Gastroesophageal sphincter (tissue), 4 donors: ENCODE data around the gene CLIP2. TPM values are rescaled to one million over a fixed set of nuclear protein-coding genes. Genes with fewer than 3 reads are reported as not detected.
"Not testable (repeated sequence)": the region's sequence is repeated elsewhere in the genome, so short reads cannot be mapped to it uniquely, and the experiment has no call there.

Experiments
- ATAC-seq: fragments of 150-250 bp; one replicate; pipeline ENCODE4 v1.9.1; 2016; ENCODE audit warnings: mild to moderate bottlenecking, moderate library complexity
- H3K27ac ChIP-seq, 4 donors: fragments of 200-600 bp; sonication (generic) in 3 of 4; 1 replicate in 3 of 4; 2 replicates in 1 of 4; pipeline ENCODE4 v1.5.1; 2016 to 2019
- H3K27me3 ChIP-seq: fragments of 200-600 bp; sonication (generic); one replicate; pipeline ENCODE4 v1.5.1; 2019
- H3K36me3 ChIP-seq, 2 donors: fragments of 200-600 bp; sonication (generic); one replicate each; pipeline ENCODE4 v1.5.1; 2019; ENCODE audit warnings: control low read depth in 1 of 2
- H3K4me1 ChIP-seq, 3 donors: fragments of 200-600 bp; sonication (generic); 1 replicate in 2 of 3; 2 replicates in 1 of 3; pipeline ENCODE4 v1.5.1; 2016 to 2019; ENCODE audit warnings: control low read depth in 2 of 3
- H3K4me3 ChIP-seq, 2 donors: fragments of 200-600 bp; sonication (generic); one replicate each; pipeline ENCODE4 v1.5.1; 2019; ENCODE audit warnings: mild to moderate bottlenecking in 1 of 2, moderate library complexity in 1 of 2
- H3K9me3 ChIP-seq, 3 donors: fragments of 200-600 bp; sonication (generic); one replicate each; pipeline ENCODE4 v1.5.1; 2017 to 2019; ENCODE audit warnings: control low read depth in 2 of 3
- CTCF ChIP-seq, 4 experiments: fragments of 200-600 bp in 2 of 4; fragments of 450-650 bp in 2 of 4; sonication (generic) in 1 of 4; IDR thresholded peaks; one replicate each; pipeline ENCODE4 v1.5.1; 2017 to 2019; ENCODE audit warnings: antibody characterized with exemption in 4 of 4, mild to moderate bottlenecking in 2 of 4, moderate library complexity in 2 of 4
- EP300 ChIP-seq: sonication (generic); formaldehyde crosslinking; IDR thresholded peaks from one replicate; pipeline ENCODE4 v1.6.1; 2017; ENCODE audit warnings: antibody characterized with exemption, mild to moderate bottlenecking
- POLR2A ChIP-seq, 2 donors: fragments of 450-650 bp; IDR thresholded peaks; one replicate each; pipeline ENCODE4 v1.6.1; 2017; ENCODE audit warnings: antibody characterized with exemption in 2 of 2, mild to moderate bottlenecking in 2 of 2, moderate library complexity in 1 of 2
- POLR2AphosphoS5 ChIP-seq: sonication (generic); formaldehyde crosslinking; IDR thresholded peaks from one replicate; pipeline ENCODE4 v1.6.1; 2017; ENCODE audit warnings: antibody characterized with exemption
- WGBS, 2 donors: methylation state at CpG; one replicate each; pipeline ENCODE4 v1.1.5; 2018; ENCODE audit warnings: low coverage in 1 of 2; 5-methylcytosine and 5-hydroxymethylcytosine counted together
- total RNA-seq, 4 donors: library from RNA; depleted of rRNA; stranded (reverse); fragments of >200 nt; gene quantifications; one replicate each; pipeline ENCODE4 v1.1.0, GENCODE V29; 2016

The CLIP2 gene
- total RNA-seq, 4 donors from 2014 or later = 23.0 to 50.7 (median 35.5) TPM

- ATAC-seq = no peak
- no peaks in the 10 kb centered on the region for H3K9me3 ChIP-seq
- no peak overlapping the region for H3K27ac ChIP-seq
- no peaks in the 10 kb centered on the region for H3K27me3 ChIP-seq
- H3K4me3 ChIP-seq = no peak overlapping the region
- 95% methylated on average over 3 to 4 of the region's 4 CpGs for WGBS, 2 donors
- no peaks in the 10 kb centered on the region for H3K36me3 ChIP-seq
- no peaks in the 10 kb centered on the region for H3K4me1 ChIP-seq
- TF ChIP-seq CTCF (IDR thresholded peaks at IDR 0.05) = no peak
- TF ChIP-seq EP300 = no peak
- TF ChIP-seq POLR2AphosphoS5 = no peak
- TF ChIP-seq POLR2A (IDR thresholded peaks at IDR 0.05) = no peak
Measured at GRCh38 chr7:74428023-74428422, 138.8 kb downstream of the CLIP2 start.

- Histone ChIP-seq H3K9me3 (no peaks in the 10 kb centered on the region), H3K27me3 (no peaks in the 10 kb centered on the region), H3K36me3 (no peaks in the 10 kb centered on the region), H3K27ac (no peak overlapping the region), H3K4me1 (no peaks in the 10 kb centered on the region), H3K4me3 (no peak overlapping the region)
- ATAC-seq = peak; percentile 41
- WGBS, 2 donors = 44 to 52% methylated on average over 5 to 6 of the region's 17 CpGs
- TF ChIP-seq POLR2AphosphoS5 (peak; percentile 51), CTCF (IDR thresholded peaks at IDR 0.05) (no peak)
Measured at GRCh38 chr7:74429153-74429747, 140.0 kb downstream of the CLIP2 start.

- H3K4me1 ChIP-seq, H3K4me3 ChIP-seq, H3K27ac ChIP-seq, ATAC-seq, H3K36me3 ChIP-seq, H3K27me3 ChIP-seq, H3K9me3 ChIP-seq: not testable (repeated sequence)
- 68% methylated on average over 3 of the region's 9 CpGs; no CpG with 5 or more reads in 1 of the 2 donors for WGBS, 2 donors
Measured at GRCh38 chr7:74430409-74430808, 141.2 kb downstream of the CLIP2 start.

GRCh38 chr7:74430961-74431466, 141.8 kb downstream of the CLIP2 start:
- no peaks in the 10 kb centered on the region for H3K9me3 ChIP-seq
- no peaks in the 10 kb centered on the region for H3K4me1 ChIP-seq
- 20 to 72% methylated on average over 1 to 8 of the region's 12 CpGs for WGBS, 2 donors
- TF ChIP-seq EP300 (no peak), POLR2A (IDR thresholded peaks at IDR 0.05) (no peak), POLR2AphosphoS5 (no peak), CTCF (IDR thresholded peaks at IDR 0.05) (no peak)
- no peaks in the 10 kb centered on the region for H3K27me3 ChIP-seq
- ATAC-seq = no peak
- no peaks in the 10 kb centered on the region for H3K36me3 ChIP-seq
- no peak overlapping the region for H3K4me3 ChIP-seq
- no peak overlapping the region for H3K27ac ChIP-seq

- H3K9me3 ChIP-seq = peaks cover 0 to 13% (median 0%) of the 10 kb centered on the region in 3 donors
- H3K4me3 ChIP-seq, H3K27me3 ChIP-seq, H3K4me1 ChIP-seq, H3K27ac ChIP-seq, H3K36me3 ChIP-seq, ATAC-seq: not testable (repeated sequence)
- WGBS, 2 donors = 90% methylated on average over 1 of the region's 1 CpG; no CpG with 5 or more reads in 1 of the 2 donors
Measured at GRCh38 chr7:74437291-74437571, 148.0 kb downstream of the CLIP2 start.

GRCh38 chr7:74438327-74438726, 149.1 kb downstream of the CLIP2 start:
- no peaks in the 10 kb centered on the region for H3K27me3 ChIP-seq
- ATAC-seq = no peak
- peaks cover 0 to 13% (median 0%) of the 10 kb centered on the region in 3 donors for H3K9me3 ChIP-seq
- no peaks in the 10 kb centered on the region for H3K36me3 ChIP-seq
- H3K27ac ChIP-seq = no peak overlapping the region
- H3K4me3 ChIP-seq = no peak overlapping the region
- no peaks in the 10 kb centered on the region for H3K4me1 ChIP-seq
- 88 to 97% methylated on average over 2 of the region's 2 CpGs for WGBS, 2 donors
- no peak for TF ChIP-seq POLR2AphosphoS5
- TF ChIP-seq EP300 = no peak
- TF ChIP-seq CTCF (IDR thresholded peaks at IDR 0.05) = no peak
- TF ChIP-seq POLR2A (IDR thresholded peaks at IDR 0.05) = no peak
